GM18526 (cell line): ENCODE results near the gene TBC1D8.

ENCODE experiments used
- POLR2A ChIP-seq: IDR thresholded peaks from 3 replicates; pipeline ENCODE4 v1.6.1; 2011; ENCODE audit not compliant: insufficient read length; ENCODE audit errors: extremely low read depth

Gene TBC1D8

GRCh38 chr2:101149241-101150192 lies 1.7 kb downstream of the TBC1D8 start:
- no peak for TF ChIP-seq POLR2A

DNA sequence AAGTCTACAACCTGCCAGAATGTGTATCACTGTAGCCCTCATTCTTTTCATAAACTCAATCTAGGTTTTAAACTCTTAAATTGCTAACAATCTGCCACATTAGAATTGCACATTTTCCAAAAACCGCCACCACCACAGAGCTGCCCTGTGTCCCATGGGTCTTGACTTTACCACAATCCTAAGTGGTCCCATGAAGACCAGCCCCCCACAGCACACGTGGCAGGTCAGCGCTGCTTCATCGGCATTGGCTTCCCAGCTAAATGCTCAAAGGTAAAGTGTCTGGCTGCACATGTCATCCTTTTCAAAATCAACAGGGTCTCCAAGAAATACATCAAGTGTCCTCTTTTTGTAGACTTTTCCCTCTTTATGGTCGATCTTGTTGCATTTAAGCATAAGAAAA lies 2.4 kb downstream of the TBC1D8 start:
- TF ChIP-seq POLR2A: no peak

- no peak for TF ChIP-seq POLR2A
Measured at GRCh38 chr2:101147971-101148370, 3.2 kb downstream of the TBC1D8 start.

DNA sequence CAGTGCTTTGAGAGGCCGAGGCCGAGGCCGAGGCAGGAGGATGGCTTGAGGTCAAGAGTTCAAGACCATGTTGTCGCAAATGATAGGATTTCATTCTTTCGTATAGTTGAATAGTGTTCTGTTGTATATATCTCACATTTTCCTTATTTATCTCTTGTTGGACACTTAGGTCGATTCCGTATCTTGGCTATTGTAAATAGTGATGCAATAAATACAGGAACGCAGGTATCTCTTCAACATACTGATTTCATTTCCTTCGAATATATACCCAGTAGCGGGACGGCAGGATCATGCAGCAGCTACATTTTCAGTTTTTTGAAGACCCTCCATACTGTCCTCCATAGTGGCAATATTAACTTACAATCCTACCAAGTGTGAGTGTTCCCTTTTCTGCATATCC lies 4.1 kb downstream of the TBC1D8 start:
- no peak for TF ChIP-seq POLR2A

- no peak for TF ChIP-seq POLR2A
Measured at GRCh38 chr2:101146535-101146934, 4.6 kb downstream of the TBC1D8 start.

- TF ChIP-seq POLR2A: no peak
Measured at GRCh38 chr2:101145406-101145805, 5.8 kb downstream of the TBC1D8 start.

DNA sequence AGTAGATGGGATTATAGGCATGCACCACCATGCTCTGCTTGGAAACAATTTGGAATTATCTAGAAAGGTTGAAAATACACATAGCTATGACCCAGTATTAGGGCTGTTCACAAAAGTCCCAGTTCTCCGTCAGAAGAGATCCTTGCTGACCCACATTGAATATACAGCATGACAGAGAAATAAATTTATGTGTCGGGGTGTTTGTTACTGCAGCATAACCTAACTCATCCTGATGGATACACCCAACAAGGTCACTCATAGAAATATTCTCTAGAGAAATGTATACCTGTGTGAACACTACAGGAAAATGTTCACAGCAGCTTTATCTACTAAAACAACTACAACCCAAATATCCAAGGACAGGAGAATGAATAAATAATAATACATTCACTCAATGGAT lies 9.0 kb downstream of the TBC1D8 start:
- no peak for TF ChIP-seq POLR2A

- no peak for TF ChIP-seq POLR2A
Measured at GRCh38 chr2:101140978-101141655, 10.1 kb downstream of the TBC1D8 start.

DNA sequence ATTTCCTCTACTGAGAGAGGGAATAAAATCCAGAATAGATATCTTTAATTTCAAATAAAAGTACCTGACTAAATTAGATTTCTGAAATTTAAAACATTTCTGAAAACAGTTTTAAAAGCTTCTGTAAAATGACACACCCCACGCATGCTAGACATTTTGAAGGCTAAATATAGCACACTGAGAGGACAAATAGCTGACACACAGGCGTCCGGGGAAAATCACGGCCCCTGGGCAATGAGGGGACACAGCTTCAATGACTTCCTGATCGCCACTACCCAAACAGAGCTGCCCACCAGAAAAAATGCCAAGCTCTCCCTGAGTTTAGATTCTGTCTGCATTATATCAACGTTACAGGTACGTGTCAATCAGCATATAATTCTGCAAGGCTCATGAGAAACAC lies 10.9 kb downstream of the TBC1D8 start:
- no peak for TF ChIP-seq POLR2A

GRCh38 chr2:101139495-101139894 lies 11.7 kb downstream of the TBC1D8 start:
- no peak for TF ChIP-seq POLR2A

DNA sequence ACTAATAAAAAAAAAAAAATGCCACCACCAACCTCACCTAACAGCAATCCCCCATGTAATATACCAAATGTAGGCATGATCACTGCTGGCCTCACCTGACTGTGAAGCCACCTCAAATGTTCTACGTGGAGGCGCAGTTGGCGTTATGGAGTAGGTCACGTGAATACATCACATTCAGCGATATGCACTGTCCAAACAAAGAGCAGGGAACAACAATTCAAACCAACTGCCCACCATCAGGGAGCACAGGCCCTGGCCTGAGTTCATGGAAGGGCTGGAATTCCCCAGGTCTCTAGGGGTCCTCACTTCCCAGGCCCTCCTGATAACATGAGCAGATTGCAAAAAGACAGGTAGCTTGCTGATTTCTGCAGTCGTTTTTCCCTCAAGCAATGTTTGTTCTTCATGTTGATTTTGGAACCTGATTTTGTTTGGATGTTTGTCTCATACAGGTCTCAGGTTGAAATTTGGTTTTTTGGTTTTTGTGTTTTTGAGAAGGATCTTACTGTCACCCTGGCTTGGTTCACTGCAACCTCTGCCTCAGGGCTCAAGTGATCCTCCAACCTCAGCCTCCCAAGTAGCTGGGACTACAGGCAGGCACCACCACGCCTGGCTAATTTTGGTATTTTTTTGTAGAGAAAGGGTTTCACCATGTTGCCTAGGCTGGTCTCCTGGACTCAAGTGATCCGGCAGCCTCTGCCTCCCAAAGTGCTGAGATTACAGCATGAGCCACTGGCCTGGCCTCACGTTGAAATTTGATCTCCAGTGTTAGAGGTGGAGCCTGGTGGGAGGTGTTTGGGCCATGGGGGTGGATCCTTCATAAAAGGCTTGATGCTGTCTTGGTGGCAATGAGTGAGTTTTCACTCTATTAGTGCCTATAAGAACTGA lies 15.5 kb downstream of the TBC1D8 start:
- TF ChIP-seq POLR2A: no peak

DNA sequence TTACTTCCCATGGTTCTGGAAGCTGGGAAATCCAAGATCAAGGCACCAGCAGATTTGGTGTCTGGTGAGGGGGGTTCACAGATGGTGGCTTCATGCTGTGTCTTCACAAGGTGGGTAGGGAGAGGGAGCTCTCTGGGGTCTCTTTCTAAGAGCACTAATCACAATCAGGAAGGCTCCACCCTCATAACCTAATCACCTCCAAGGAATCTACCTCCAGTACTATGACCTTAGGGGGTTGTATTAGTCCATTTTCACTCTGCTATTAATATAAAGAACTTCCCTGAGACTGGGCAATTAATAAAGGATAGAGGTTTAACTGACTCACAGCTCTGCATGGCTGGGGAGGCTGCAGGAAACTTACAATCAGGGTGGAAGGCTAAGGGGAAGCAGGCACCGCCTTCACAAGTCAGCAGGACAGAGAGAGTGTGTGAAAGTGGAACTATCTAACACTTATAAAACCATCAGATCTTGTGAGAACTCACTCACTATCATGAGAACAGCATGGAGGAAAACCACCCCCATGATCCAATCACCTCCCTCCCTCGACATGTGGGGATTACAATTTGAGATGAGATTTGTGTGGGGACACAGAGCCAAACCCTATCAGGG lies 17.6 kb downstream of the TBC1D8 start:
- no peak for TF ChIP-seq POLR2A

DNA sequence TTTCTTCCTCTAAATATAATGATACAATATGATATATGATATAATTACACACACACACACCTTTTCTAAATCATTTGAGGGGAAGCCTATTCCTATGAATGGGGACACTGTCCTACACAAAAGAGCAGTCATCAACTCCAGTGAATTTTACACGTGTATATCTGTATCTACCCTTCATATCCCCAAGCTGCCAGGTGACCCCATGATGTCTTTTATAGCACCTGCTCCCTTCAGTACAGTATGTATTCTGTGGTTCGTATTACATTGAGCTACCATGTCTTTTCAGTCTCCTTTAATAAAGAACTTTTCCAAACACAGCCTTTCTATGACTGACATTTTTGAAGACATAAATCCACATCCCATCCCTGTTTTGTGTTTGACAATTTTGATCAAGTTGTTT lies 19.0 kb downstream of the TBC1D8 start:
- TF ChIP-seq POLR2A: no peak

- no peak for TF ChIP-seq POLR2A
Measured at GRCh38 chr2:101130081-101130480, 21.1 kb downstream of the TBC1D8 start.
